Hypothalamus (tissue), 51 donors: ENCODE measurements around the gene DCN.
"Not testable (repeated sequence)": the region's sequence is repeated elsewhere in the genome, so short reads cannot be mapped to it uniquely, and the experiment has no call there.

Experiments used
- DNase-seq, 51 donors: peaks; one replicate each; lab custom pipeline; 2025; lab: John Stamatoyannopoulos, UW

The DCN gene, protein sequence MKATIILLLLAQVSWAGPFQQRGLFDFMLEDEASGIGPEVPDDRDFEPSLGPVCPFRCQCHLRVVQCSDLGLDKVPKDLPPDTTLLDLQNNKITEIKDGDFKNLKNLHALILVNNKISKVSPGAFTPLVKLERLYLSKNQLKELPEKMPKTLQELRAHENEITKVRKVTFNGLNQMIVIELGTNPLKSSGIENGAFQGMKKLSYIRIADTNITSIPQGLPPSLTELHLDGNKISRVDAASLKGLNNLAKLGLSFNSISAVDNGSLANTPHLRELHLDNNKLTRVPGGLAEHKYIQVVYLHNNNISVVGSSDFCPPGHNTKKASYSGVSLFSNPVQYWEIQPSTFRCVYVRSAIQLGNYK

GRCh38 chr12:91182636-91183455 is at the start of gene DCN:
Gene DCN, minus strand, starts transcription at chr12:91182817. Its CDS starts 4,265 bp downstream, at chr12:91178552.
- no peak for DNase-seq

DNA sequence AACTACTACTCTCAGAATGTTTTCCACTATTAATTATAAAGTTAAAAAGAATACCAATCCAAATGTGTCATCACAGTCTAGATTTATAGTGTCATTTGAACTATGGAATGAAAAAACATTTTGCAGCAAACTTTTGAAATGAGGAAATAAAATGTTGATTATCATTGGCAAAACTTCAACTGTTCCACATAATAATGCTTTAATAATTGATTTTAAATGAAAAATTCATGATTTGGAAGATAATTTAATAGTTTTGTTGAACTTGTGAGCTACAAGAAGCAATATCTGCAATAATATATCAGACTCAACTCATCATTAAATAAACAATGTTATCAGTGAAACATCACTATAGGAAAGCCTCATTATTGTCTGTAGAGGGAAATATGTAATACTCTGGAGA is 48.2 kb upstream of the DCN start:
- DNase-seq = no peak

GRCh38 chr12:91226951-91227350 is 44.3 kb upstream of the DCN start:
- no peak for DNase-seq

- no peak for DNase-seq
Observed at GRCh38 chr12:91225316-91225715, 42.7 kb upstream of the DCN start.

DNA sequence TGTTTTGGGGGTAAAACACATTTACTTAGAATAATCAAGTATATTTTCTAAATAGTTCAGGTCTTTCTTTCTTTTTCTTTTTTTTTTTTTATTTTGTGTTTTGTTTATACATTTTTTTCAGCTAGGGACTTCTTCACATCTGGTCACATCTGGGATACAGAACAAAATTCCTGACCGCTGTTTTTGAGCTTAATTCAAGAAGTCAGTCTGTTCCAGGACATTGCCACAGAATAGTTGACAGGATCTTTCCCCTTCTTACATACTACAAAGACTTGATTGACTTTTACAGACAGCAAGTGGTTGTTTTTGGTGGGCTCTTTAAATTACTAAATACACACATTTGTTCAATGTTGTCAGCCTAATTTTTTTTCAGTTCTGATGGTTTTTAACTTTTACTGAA is 41.8 kb upstream of the DCN start:
- DNase-seq = no peak

DNA sequence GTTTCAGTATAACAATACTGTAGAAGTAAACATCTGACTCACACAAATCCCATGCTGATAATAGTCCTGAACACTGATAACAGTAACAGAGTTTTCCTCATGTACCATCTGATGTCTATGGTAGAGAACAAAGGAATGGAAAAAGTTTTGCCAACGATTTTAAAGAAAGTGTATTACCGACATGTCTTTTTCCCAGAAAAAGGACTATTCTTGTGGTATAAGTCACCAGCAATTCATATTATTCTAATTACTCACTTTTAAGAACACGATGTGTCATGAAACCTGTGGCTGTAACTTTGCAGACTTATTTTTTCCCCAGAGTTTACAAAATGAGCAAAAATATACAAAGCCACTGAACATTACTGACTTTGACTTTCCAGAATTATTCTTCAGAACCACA is 40.1 kb upstream of the DCN start:
- no peak for DNase-seq

- DNase-seq = no peak
Observed at GRCh38 chr12:91219919-91220318, 37.3 kb upstream of the DCN start.

GRCh38 chr12:91219511-91219910 is 36.9 kb upstream of the DCN start:
- DNase-seq = no peak

GRCh38 chr12:91216871-91217270 is 34.3 kb upstream of the DCN start:
- DNase-seq = no peak

GRCh38 chr12:91215940-91216454 is 33.4 kb upstream of the DCN start:
- DNase-seq = no peak

DNA sequence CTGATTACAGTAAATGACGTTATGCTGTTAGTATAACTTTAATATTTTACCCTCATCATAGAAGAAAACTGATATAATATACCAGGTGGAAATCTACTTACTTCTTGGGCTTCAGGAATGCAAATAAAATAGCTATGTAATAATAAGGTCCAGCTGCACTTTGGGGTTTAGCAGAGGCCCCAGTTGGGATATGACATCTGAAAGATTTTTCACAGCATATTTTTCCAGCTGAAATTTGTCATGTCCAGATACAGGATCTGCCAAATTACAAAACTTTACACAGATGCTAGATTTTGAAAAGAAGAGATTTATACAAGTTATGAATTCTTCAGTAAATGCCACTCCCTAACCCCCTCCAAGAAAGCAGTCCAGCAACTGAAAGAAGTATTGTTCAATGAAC is 29.2 kb upstream of the DCN start:
- no peak for DNase-seq

DNA sequence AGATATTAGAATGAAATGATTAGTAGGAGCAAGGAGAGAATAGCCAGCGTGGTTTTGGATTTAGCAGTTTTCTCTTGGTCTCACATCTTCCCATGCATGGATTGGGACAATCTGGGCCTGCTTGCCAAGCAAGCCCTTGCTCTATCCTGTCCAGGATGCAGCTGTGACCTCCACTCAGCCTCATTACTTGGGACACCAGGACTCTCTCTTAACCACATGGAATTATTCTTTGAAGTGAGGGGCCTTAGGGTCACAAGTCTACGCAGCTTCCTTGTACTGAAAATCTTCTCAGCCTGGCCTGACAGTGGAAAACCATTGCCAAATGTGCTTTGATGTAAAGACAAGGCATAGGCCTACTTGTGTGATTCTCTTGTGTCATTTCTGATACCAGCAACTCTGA is 28.0 kb upstream of the DCN start:
- no peak for DNase-seq

GRCh38 chr12:91210144-91210543 is 27.5 kb upstream of the DCN start:
- no peak for DNase-seq

- not testable (repeated sequence) for DNase-seq
Observed at GRCh38 chr12:91207301-91207700, 24.7 kb upstream of the DCN start.

GRCh38 chr12:91205811-91206210 is 23.2 kb upstream of the DCN start:
- no peak for DNase-seq

GRCh38 chr12:91204421-91204820 is 21.8 kb upstream of the DCN start:
- DNase-seq = no peak

DNA sequence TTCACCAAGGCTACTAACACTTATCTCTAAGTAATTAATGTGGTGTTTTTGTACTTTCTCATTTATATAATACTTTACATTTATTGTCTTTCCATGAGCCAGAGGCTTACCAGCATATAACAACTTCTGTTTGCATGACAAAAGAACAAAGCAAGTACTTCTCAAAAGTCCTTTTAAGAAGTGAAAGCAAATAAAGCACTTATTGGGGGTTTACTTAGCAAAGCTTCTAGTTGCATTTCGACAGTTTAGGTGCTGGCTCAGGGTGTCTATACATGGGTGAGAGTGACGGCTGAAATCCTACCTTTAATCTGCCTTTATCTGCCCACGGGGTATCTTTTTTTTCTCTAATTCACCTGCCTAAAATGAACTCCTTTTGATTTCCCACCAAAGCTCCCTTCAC is 21.0 kb upstream of the DCN start:
- no peak for DNase-seq

DNA sequence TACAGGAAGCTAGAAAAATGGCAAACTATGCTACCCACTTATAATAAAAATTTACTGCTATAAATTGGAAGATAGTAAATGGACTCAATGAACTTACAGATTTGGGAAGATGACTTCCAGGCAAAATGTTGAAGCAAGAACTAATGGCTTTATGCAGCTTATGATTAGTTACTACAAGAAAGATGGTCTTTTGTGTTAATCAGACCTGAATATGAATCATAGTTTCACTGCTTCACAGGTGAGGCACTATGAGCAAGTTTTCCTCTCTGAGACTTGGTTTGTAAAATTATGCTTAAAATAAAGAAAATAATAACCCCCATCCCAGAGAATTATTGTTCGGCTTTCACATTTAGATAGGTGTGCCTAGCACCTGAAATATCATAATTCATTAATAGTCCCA is 19.8 kb upstream of the DCN start:
- no peak for DNase-seq

GRCh38 chr12:91196436-91196835 is 13.8 kb upstream of the DCN start:
- no peak for DNase-seq

DNA sequence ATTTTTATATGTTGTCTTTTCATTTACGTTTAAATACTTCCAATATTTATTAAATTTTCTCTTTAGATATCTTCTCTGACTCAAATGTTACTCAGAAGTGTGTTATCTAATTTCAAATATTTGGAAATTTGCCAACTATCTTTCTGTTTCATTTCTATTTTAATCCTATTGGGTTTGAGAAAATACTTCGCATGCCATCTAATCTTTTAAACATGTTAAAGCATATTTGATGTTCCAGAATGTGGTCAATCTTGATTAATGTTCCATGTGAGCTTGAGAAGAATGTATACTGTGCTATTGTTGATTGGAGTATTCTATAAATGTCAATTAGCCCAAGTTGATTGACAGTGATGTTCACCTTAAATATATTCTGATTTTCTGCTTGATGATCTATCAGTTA is 11.9 kb upstream of the DCN start:
- DNase-seq = no peak

DNA sequence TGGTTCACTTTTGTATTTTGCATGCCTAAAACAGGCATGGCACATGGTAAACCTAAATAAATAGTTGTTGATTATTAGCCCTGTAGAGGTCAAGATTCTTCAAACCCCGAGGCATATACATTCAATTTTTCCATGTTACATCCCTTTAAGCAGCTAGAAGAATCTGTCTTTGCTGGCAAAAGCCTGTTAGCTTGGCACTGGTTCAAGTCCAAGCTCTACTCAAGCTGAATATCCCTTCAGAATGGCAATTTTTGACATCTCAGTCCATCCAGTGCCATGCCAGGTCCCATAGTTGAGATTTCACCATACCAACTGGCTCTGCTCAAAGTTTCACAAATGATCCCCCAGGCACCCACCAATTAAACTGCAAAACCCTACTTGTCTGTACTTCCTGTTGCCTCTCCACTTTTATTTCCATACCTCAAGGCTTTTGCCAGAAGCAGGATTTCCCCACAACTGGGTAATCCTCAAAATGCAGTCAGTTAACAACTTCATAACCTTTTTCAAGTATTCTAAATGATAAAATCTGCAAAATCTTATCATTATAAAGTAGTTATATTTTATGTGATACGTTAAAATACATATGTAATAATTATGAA is 9.0 kb upstream of the DCN start:
- DNase-seq = no peak

DNA sequence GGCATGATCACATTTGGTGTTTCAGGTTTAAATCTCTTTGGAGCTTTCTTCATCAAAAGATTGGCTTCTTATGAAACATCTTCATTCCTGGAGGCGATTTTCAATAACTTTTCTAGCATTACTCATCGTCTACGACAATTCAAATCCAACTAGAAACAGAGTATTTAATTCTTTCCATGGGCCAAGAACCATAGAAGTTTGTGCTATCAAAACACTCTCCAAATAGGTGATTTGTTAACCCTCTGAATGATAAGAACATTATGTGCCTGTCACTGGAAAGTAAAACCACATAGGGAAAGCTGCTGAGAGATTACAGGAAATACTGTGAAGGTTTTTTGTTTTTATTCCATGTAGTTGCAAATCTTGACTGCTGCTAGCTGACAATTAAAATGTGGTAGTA is 6.9 kb upstream of the DCN start:
- no peak for DNase-seq
